Measurements from ENCODE around the gene CCDC8. TPM values are rescaled to one million over a fixed set of nuclear protein-coding genes. Genes with fewer than 3 reads are reported as not detected.

The CCDC8 gene
- total RNA-seq, 4 donors from 2014 or later, result 4.3 to 10.1 (median 7.6) TPM

GRCh38 chr19:46383846-46384245 is 29.5 kb downstream of the CCDC8 start:
- Histone ChIP-seq H3K4me1 (peaks cover 0 to 21% (median 4%) of the 10 kb centered on the region in 3 donors), H3K9me3 (no peaks in the 10 kb centered on the region), H3K27me3 (no peaks in the 10 kb centered on the region), H3K36me3 (peaks cover 0 to 93% of the 10 kb centered on the region in 2 donors), H3K4me3 (no peak overlapping the region), H3K27ac (no peak overlapping the region)
- no peak for TF ChIP-seq POLR2A (IDR thresholded peaks at IDR 0.05)
- no peak for TF ChIP-seq POLR2AphosphoS5 (IDR thresholded peaks at IDR 0.05)
- TF ChIP-seq CTCF (IDR thresholded peaks at IDR 0.05), result no peak
- no peak for TF ChIP-seq EP300 (IDR thresholded peaks at IDR 0.05)
- no peak for ATAC-seq
- 90 to 100% methylated on average over 1 to 3 of the region's 7 CpGs for WGBS, 2 donors (ENCODE audit: low coverage in 1 of 2)

DNA sequence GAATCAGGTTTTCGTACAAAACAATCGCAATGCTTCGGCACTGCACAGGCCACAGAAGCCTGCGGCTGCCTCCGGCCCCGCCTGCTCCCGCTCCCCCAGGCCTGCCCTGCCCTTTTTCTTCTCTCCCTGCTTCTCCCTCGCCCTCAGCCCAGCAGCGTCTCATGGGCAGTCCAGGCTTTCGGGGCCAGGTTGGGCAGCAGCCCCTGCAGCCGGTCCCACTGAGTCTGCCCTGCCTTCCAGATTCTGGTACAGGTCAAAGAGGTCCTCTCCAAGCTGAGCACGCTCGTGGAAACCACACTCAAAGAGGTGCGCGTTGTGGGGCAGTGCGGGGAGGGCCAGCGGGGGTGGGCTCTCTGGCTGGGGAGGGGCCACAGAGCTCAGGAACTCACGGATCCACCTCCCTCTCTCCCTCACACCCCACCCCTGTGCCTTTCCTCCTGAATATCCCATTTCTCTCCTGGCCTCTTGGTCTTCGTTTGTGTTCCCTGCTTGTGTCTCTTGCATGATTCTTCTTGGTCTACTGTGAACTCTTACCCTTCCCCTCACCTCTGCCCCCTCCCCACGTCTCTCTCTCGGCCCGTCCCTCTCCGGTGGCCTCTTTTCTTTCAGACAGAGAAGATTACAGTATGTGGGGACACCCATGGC is 30.1 kb downstream of the CCDC8 start:
- Histone ChIP-seq H3K9me3 (no peaks in the 10 kb centered on the region), H3K4me1 (peaks cover 0 to 26% (median 9%) of the 10 kb centered on the region in 3 donors), H3K36me3 (peaks cover 0 to 88% of the 10 kb centered on the region in 2 donors), H3K4me3 (no peak overlapping the region), H3K27ac (no peak overlapping the region), H3K27me3 (no peaks in the 10 kb centered on the region)
- TF ChIP-seq POLR2A (IDR thresholded peaks at IDR 0.05), result no peak
- no peak for TF ChIP-seq POLR2AphosphoS5 (IDR thresholded peaks at IDR 0.05)
- no peak for TF ChIP-seq CTCF (IDR thresholded peaks at IDR 0.05)
- 82 to 95% methylated on average over 8 to 20 of the region's 23 CpGs for WGBS, 2 donors (ENCODE audit: low coverage in 1 of 2)
- no peak for ATAC-seq

- peaks cover 0 to 82% of the 10 kb centered on the region in 2 donors for H3K36me3 ChIP-seq
- 68 to 80% methylated on average over 5 to 13 of the region's 15 CpGs for WGBS, 2 donors (ENCODE audit: low coverage in 1 of 2)
- H3K27me3 ChIP-seq, result no peaks in the 10 kb centered on the region
- peaks cover 0 to 41% (median 9%) of the 10 kb centered on the region in 3 donors for H3K4me1 ChIP-seq
- no peak for TF ChIP-seq POLR2AphosphoS5 (IDR thresholded peaks at IDR 0.05)
- no peak for TF ChIP-seq EP300 (IDR thresholded peaks at IDR 0.05)
- no peak for TF ChIP-seq CTCF (IDR thresholded peaks at IDR 0.05)
- no peak for TF ChIP-seq POLR2A (IDR thresholded peaks at IDR 0.05)
- H3K4me3 ChIP-seq, result no peak overlapping the region
- no peak for ATAC-seq
- no peak overlapping the region for H3K27ac ChIP-seq
- no peaks in the 10 kb centered on the region for H3K9me3 ChIP-seq
Observed at GRCh38 chr19:46381756-46382345, 31.5 kb downstream of the CCDC8 start.

GRCh38 chr19:46381346-46381745 is 32.0 kb downstream of the CCDC8 start:
- no peak for ATAC-seq
- no peak overlapping the region for H3K27ac ChIP-seq

More at GRCh38 chr19:46381346-46381745, 32.0 kb downstream of the CCDC8 start:
- Histone ChIP-seq H3K36me3 (peaks cover 0 to 82% of the 10 kb centered on the region in 2 donors), H3K9me3 (no peaks in the 10 kb centered on the region), H3K27me3 (no peaks in the 10 kb centered on the region), H3K4me3 (no peak overlapping the region), H3K4me1 (peaks cover 0 to 41% (median 9%) of the 10 kb centered on the region in 3 donors)
- TF ChIP-seq CTCF (IDR thresholded peaks at IDR 0.05) (no peak), POLR2A (IDR thresholded peaks at IDR 0.05) (no peak), POLR2AphosphoS5 (IDR thresholded peaks at IDR 0.05) (no peak), EP300 (IDR thresholded peaks at IDR 0.05) (no peak)
- 100% methylated on average over 2 of the region's 2 CpGs for WGBS, 2 donors (ENCODE audit: low coverage in 1 of 2)
